ENCODE data around the gene SACS. TPM values are rescaled to one million over a fixed set of nuclear protein-coding genes. Genes with fewer than 3 reads are reported as not detected.

SACS gene
- total RNA-seq, 1 experiment from 2014 or later = 33.4 TPM

- no peaks in the 10 kb centered on the region for H3K79me2 ChIP-seq (ENCODE audit: insufficient read depth, low read length)
- no peak overlapping the region for H3K4me3 ChIP-seq (replicated peaks in 1 of 2; ENCODE audit: low read depth in 1 of 2, low read length in 2 of 2)
- no peak overlapping the region for H2AFZ ChIP-seq (ENCODE audit: low read depth, low read length, poor library complexity, severe bottlenecking)
- no peak overlapping the region for H3K4me2 ChIP-seq (ENCODE audit: low read length)
- no TSS peak for BruUV-seq (replicated peaks)
- peaks cover 0 to 4% of the 10 kb centered on the region in 2 experiments; a peak in 1 of 4 replicates for H3K4me1 ChIP-seq (ENCODE audit: control insufficient read depth in 1 of 2, insufficient read depth in 2 of 2, low read length in 2 of 2)
- DNase-seq (ENCODE audit: low read depth, low spot score) (no peak), ATAC-seq (no peak)
- H4K20me1 ChIP-seq (ENCODE audit: insufficient read depth) = no peaks in the 10 kb centered on the region
- no peaks in the 10 kb centered on the region for H3K9me2 ChIP-seq (ENCODE audit: insufficient read depth)
- ChIA-PET RAD21 (ENCODE audit: low non-redundant PET in 1 of 2, low total read pairs in 2 of 2, uncharacterized antibody in 2 of 2, unreplicated experiment in 2 of 2) (no interaction called here), CTCF (no interaction called here), POLR2A (no interaction called here)
- H3K9ac ChIP-seq (ENCODE audit: low read length) = no peak overlapping the region
- H3K9me3 ChIP-seq (ENCODE audit: control insufficient read depth in 1 of 2, insufficient read depth in 1 of 2, low read depth in 1 of 2, low read length in 2 of 2) = no peaks in the 10 kb centered on the region
- no peak overlapping the region for H3K27ac ChIP-seq (ENCODE audit: low read depth, low read length)
- H3K27me3 ChIP-seq (ENCODE audit: insufficient read depth, low read length) = no peaks in the 10 kb centered on the region
- no peaks in the 10 kb centered on the region for H3K36me3 ChIP-seq (ENCODE audit: control insufficient read depth in 1 of 2, insufficient read depth in 2 of 2, low read length in 2 of 2)
- TF ChIP-seq FOSL1 (IDR thresholded peaks at IDR 0.05; ENCODE audit: low read depth) (no peak), POLR2A (IDR thresholded peaks at IDR 0.05; ENCODE audit: borderline replicate concordance, extremely low read depth, insufficient read depth, insufficient read length) (no peak), EZH2phosphoT487 (IDR thresholded peaks at IDR 0.05; ENCODE audit: borderline replicate concordance) (no peak), SP1 (IDR thresholded peaks at IDR 0.05; ENCODE audit: low read depth) (no peak), POLR2AphosphoS5 (IDR thresholded peaks at IDR 0.05; ENCODE audit: low read depth, low read length) (no peak), EZH2 (IDR thresholded peaks at IDR 0.05) (no peak), ELF1 (IDR thresholded peaks at IDR 0.05; ENCODE audit: borderline replicate concordance, low read depth) (no peak), MAX (IDR thresholded peaks at IDR 0.05) (no peak), ZBTB33 (IDR thresholded peaks at IDR 0.05; ENCODE audit: extremely low read depth, insufficient replicate concordance, low read length) (no peak), RAD21 (IDR thresholded peaks at IDR 0.05; ENCODE audit: low read depth) (no peak), ZNF274 (IDR thresholded peaks at IDR 0.05; ENCODE audit: low read depth, low read length) (no peak), EGR1 (IDR thresholded peaks at IDR 0.05; ENCODE audit: low read depth) (no peak), ZFX (IDR thresholded peaks at IDR 0.05) (no peak), YY1 (IDR thresholded peaks at IDR 0.05; ENCODE audit: extremely low read depth, insufficient replicate concordance, low read depth, low read length) (no peak), REST (IDR thresholded peaks at IDR 0.05; ENCODE audit: low read depth) (no peak), CTCF (IDR thresholded peaks at IDR 0.05 in 2 of 3, conservative IDR thresholded peaks at IDR 0.05 in 1 of 3; ENCODE audit: borderline replicate concordance in 1 of 3, insufficient read depth in 1 of 3, low read depth in 2 of 3, low read length in 2 of 3) (no peak), TCF7L2 (IDR thresholded peaks at IDR 0.05; ENCODE audit: borderline replicate concordance, extremely low read depth, insufficient read depth, insufficient read length) (no peak), SRF (IDR thresholded peaks at IDR 0.05; ENCODE audit: low read depth) (no peak)
- intact Hi-C loops (cut with micrococcal nuclease) = no loop called here
Observed at GRCh38 chr13:23443878-23444277, 10.4 kb upstream of the SACS start.
